CD4-positive, alpha-beta T cell (primary cell): ENCODE results near the gene RINL. TPM values are rescaled to one million over a fixed set of nuclear protein-coding genes. Genes with fewer than 3 reads are reported as not detected.
A peak's percentile ranks its signal among the peaks of the same experiment; 100 is the strongest.
"Not testable (repeated sequence)": the region's sequence is repeated elsewhere in the genome, so short reads cannot be mapped to it uniquely, and the experiment has no call there.

Experiments used
- ATAC-seq: fragments of 200-7000 bp; cut with Tn5 transposase; one replicate; pipeline ENCODE4 v1.10.0; 2022; ENCODE audit warnings: mild to moderate bottlenecking; ENCODE audit not compliant: poor library complexity
- CTCF ChIA-PET: fragments of 350-600 bp; sonication (Branson Sonifier 250); formaldehyde crosslinking; loops from one replicate; lab custom pipeline; 2021; ENCODE audit warnings: antibody characterized with exemption, inconsistent platforms; lab: Charles Lee
- POLR2A ChIA-PET: fragments of 350-600 bp; sonication (Branson Sonifier 250); formaldehyde crosslinking; loops from one replicate; lab custom pipeline; 2021; ENCODE audit warnings: antibody characterized with exemption, inconsistent platforms; lab: Charles Lee
- DNase-seq, 14 experiments: peaks; one replicate each; pipeline ENCODE4 v3.0.0-alpha.2; 2013 to 2020; ENCODE audit warnings: mixed read lengths in 2 of 14
- H3K27ac ChIP-seq, 2 donors: one replicate each; pipeline versions ENCODE4 v1.5.1 to v1.7.0; 2013; ENCODE audit warnings: low read length in 2 of 2, low read depth in 1 of 2, mild to moderate bottlenecking in 1 of 2
- H3K27me3 ChIP-seq, 2 experiments: 1 replicate in 1 of 2; 2 replicates in 1 of 2; pipeline versions ENCODE4 v1.6.1 to v1.7.0; 2013; ENCODE audit warnings: low read length in 2 of 2, control low read depth in 1 of 2, mild to moderate bottlenecking in 1 of 2, moderate library complexity in 1 of 2; ENCODE audit not compliant: insufficient read depth in 2 of 2, control insufficient read depth in 1 of 2
- H3K36me3 ChIP-seq: one replicate; pipeline ENCODE4 v1.6.1; 2013; ENCODE audit warnings: low read length, control low read depth; ENCODE audit not compliant: insufficient read depth
- H3K4me1 ChIP-seq: one replicate; pipeline ENCODE4 v1.6.1; 2013; ENCODE audit warnings: low read length, control low read depth; ENCODE audit not compliant: insufficient read depth
- H3K4me3 ChIP-seq: one replicate; pipeline ENCODE4 v1.5.1; 2013; ENCODE audit warnings: mild to moderate bottlenecking, low read length, moderate library complexity
- H3K9me3 ChIP-seq, 2 experiments: 1 replicate in 1 of 2; 2 replicates in 1 of 2; pipeline versions ENCODE4 v1.6.1 to v1.7.0; 2013; ENCODE audit warnings: low read length in 2 of 2, mild to moderate bottlenecking in 2 of 2, control low read depth in 1 of 2, moderate library complexity in 1 of 2; ENCODE audit not compliant: control insufficient read depth in 1 of 2, insufficient read depth in 1 of 2
- H3K27ac Mint-ChIP-seq: one replicate; pipeline ENCODE4 v1.8.0; 2020; ENCODE audit warnings: mixed read lengths
- H3K27me3 Mint-ChIP-seq: one replicate; pipeline ENCODE4 v1.8.0; 2021; ENCODE audit warnings: mixed read lengths
- H3K36me3 Mint-ChIP-seq: one replicate; pipeline ENCODE4 v1.8.0; 2021; ENCODE audit warnings: low read depth, mixed read lengths
- H3K4me1 Mint-ChIP-seq: one replicate; pipeline ENCODE4 v1.8.0; 2021; ENCODE audit warnings: low read depth, mixed read lengths
- H3K4me3 Mint-ChIP-seq: one replicate; pipeline ENCODE4 v1.8.0; 2020; ENCODE audit warnings: mild to moderate bottlenecking, mixed read lengths
- H3K9me3 Mint-ChIP-seq: one replicate; pipeline ENCODE4 v1.8.0; 2020; ENCODE audit warnings: mixed read lengths
- intact Hi-C, 2 experiments: fragments of 100-400 bp; cut with DNase I in 1 of 2; cut with micrococcal nuclease in 1 of 2; formaldehyde crosslinking; loops; one replicate each; pipeline versions ENCODE4 v1.15.1 to v1.9.0; 2023 to 2025; cut with DNase I, micrococcal nuclease
- total RNA-seq, 174 experiments: library from RNA in 2 of 174; stranded (reverse) in 2 of 174; gene quantifications; one replicate each; pipeline ENCODE4 v1.2.3 and lab custom pipeline; 2021 to 2026
- TF ChIP-seq, protein P1 (sequence below): fragments of 200-600 bp; IDR thresholded peaks from one replicate; pipeline ENCODE4 v1.8.0; 2022; ENCODE audit warnings: antibody characterized with exemption, mild to moderate bottlenecking

The RINL gene
- total RNA-seq, 2 experiments from 2014 or later = 19.5 to 21.3 TPM

DNA sequence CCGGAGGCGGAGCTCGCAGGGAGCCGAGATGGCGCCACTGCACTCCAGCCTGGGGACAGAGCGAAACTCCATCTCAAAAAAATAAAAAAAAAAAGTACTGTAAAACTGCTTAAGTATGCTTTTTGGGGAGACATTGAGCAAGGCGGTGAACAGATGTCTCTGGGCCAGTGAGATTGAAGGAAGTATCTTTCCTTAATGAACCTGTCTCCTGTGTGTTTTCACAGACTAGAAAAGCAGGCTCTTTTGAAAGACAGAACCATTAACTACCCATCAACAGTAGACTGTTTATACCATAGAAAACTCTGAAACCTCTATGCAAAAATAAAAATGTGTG, 45.0 kb downstream of the RINL start:
- Histone ChIP-seq H3K9me3 (no peaks in the 10 kb centered on the region), H3K36me3 (peaks cover 43% of the 10 kb centered on the region), H3K4me3 (no peak overlapping the region), H3K27me3 (no peaks in the 10 kb centered on the region), H3K4me1 (peaks cover 31% of the 10 kb centered on the region), H3K27ac (no peak overlapping the region)
- ChIA-PET CTCF (interaction anchor here (0.6 to 1.7 kb wide), 2 partner anchors 16 to 63 kb away, joined by 3 to 8 read pairs; no protein-coding TSS in a partner anchor), POLR2A (interaction anchor here (1.3 to 3.5 kb wide), 4 partner anchors 9 to 16 kb away, joined by 3 to 61 read pairs (median 20); partner anchors contain the start of gene HNRNPL)
- peaks cover 58% of the 10 kb centered on the region for H3K36me3 Mint-ChIP-seq
- no peaks in the 10 kb centered on the region for H3K27me3 Mint-ChIP-seq
- TF ChIP-seq, protein P1, sequence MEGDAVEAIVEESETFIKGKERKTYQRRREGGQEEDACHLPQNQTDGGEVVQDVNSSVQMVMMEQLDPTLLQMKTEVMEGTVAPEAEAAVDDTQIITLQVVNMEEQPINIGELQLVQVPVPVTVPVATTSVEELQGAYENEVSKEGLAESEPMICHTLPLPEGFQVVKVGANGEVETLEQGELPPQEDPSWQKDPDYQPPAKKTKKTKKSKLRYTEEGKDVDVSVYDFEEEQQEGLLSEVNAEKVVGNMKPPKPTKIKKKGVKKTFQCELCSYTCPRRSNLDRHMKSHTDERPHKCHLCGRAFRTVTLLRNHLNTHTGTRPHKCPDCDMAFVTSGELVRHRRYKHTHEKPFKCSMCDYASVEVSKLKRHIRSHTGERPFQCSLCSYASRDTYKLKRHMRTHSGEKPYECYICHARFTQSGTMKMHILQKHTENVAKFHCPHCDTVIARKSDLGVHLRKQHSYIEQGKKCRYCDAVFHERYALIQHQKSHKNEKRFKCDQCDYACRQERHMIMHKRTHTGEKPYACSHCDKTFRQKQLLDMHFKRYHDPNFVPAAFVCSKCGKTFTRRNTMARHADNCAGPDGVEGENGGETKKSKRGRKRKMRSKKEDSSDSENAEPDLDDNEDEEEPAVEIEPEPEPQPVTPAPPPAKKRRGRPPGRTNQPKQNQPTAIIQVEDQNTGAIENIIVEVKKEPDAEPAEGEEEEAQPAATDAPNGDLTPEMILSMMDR = no peak
- ATAC-seq (no peak), DNase-seq (no peak)
- H3K9me3 Mint-ChIP-seq = no peaks in the 10 kb centered on the region
- no peak overlapping the region for H3K4me3 Mint-ChIP-seq
- intact Hi-C loops = loop anchor here in 1 of 2 experiments (5.0 kb wide), 1 partner anchor 46 kb away; the partner anchor contains the start of gene LGALS7B
- peaks cover 23% of the 10 kb centered on the region for H3K4me1 Mint-ChIP-seq
- H3K27ac Mint-ChIP-seq = no peak overlapping the region

DNA sequence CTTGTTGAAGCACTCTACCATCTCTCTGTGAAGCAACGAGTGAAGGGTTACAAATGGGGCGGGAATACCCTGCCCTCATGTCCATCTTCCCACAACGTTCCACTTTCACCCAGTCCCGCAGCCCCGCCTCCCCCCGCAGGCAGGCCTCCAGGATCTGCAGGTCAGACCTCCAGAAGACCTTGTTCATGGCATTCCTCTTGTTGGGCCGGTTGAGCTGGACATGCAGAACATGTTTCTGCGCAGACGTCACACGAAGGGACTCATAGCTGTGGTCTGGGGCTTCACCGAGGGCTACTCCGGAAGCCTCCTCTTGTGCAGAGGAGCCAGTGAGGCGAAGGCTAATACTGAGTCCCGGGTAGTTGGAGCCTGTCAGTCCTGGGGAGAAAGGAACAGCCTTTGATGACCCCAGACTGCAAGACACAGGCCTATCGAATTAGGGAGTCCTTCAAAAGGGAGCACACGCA, 46.9 kb downstream of the RINL start:
- ATAC-seq (peak; percentile 7), DNase-seq (peak in 3 of 14 experiments; percentile 7 to 61 (median 44))
- intact Hi-C loops = loop anchor here (1.0 to 5.0 kb wide), 6 partner anchors 18 to 68 kb away; partner anchors contain the start of genes HNRNPL (in 1 of the 2), LGALS7B (in 1 of the 2), NFKBIB (in 1 of the 2) and SIRT2 (in 1 of the 2)
- CTCF ChIA-PET = interaction anchor here (0.6 to 2.9 kb wide), 7 partner anchors 11 to 195 kb away, joined by 3 to 15 read pairs (median 5); partner anchors contain the start of genes MRPS12 and SARS2
- peak overlapping the region; percentile 73 for H3K4me3 ChIP-seq
- no peaks in the 10 kb centered on the region for H3K27me3 Mint-ChIP-seq
- POLR2A ChIA-PET = interaction anchor here (0.9 to 3.5 kb wide), 15 partner anchors 10 to 457 kb away, joined by 3 to 61 read pairs (median 11); partner anchors contain the start of genes ACTN4, FAM98C, HNRNPL and MRPS12
- no peaks in the 10 kb centered on the region for H3K9me3 ChIP-seq
- peaks cover 34% of the 10 kb centered on the region for H3K4me1 ChIP-seq
- no peaks in the 10 kb centered on the region for H3K27me3 ChIP-seq
- TF ChIP-seq, protein P1 = no peak
- peaks cover 39% of the 10 kb centered on the region for H3K4me1 Mint-ChIP-seq
- H3K36me3 Mint-ChIP-seq = peaks cover 58% of the 10 kb centered on the region
- H3K4me3 Mint-ChIP-seq = peak overlapping the region; percentile 94
- peaks cover 40% of the 10 kb centered on the region for H3K36me3 ChIP-seq
- H3K27ac ChIP-seq = peak overlapping the region; percentile 69 to 74
- peak overlapping the region; percentile 92 for H3K27ac Mint-ChIP-seq
- H3K9me3 Mint-ChIP-seq = no peaks in the 10 kb centered on the region

DNA sequence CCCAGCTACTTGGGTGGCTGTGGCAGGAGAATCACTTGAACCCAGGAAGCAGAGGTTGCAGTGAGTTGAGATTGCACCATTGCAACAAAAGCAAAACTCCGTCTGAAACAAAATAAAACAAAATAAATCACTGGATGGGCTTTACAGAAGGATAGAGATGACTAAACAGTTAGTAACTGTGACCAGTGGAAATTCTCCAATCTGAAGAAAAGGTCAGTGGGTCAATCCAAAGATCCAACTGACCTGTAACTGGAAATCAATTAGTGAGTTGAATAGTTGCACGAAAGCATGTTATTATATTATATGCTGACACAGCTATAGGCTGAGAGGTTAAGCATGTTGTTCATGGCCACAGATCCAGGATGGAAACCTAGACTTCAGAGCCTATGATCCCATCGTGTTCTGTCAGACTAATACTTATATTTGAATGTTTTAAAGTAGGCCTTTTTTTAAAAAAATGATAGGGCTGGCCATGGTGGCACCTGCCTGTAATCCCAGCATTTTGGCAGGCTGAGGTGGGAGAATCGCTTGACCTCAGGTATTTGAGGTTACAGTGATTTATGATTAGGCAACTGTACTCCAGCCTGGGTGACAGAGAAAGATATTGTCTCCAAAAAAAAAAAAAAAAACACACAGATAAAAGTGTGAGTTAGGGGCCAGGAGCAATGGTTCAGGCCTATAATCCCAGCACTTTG, 47.9 kb downstream of the RINL start:
- H3K4me1 ChIP-seq = peaks cover 34% of the 10 kb centered on the region
- Mint-ChIP-seq H3K9me3 (no peaks in the 10 kb centered on the region), H3K27me3 (no peaks in the 10 kb centered on the region), H3K4me1 (peaks cover 46% of the 10 kb centered on the region), H3K27ac (peak overlapping the region; percentile 92), H3K36me3 (peaks cover 56% of the 10 kb centered on the region), H3K4me3 (peak overlapping the region; percentile 94)
- H3K9me3 ChIP-seq = no peaks in the 10 kb centered on the region
- H3K27ac ChIP-seq = no peak overlapping the region
- ChIA-PET CTCF (interaction anchor here (2.9 kb wide), 1 partner anchor 40 kb away, joined by 15 read pairs; no protein-coding TSS in a partner anchor), POLR2A (interaction anchor here (3.5 kb wide), 1 partner anchor 19 kb away, joined by 61 read pairs; the partner anchor contains the start of gene HNRNPL)
- TF ChIP-seq, protein P1 = no peak
- no peaks in the 10 kb centered on the region for H3K27me3 ChIP-seq
- ATAC-seq = no peak
- DNase-seq = no peak
- intact Hi-C loops = loop anchor here (2.0 to 5.0 kb wide), 3 partner anchors 39 to 43 kb away; partner anchors contain the start of gene LGALS7B (in 1 of the 2)
- no peak overlapping the region for H3K4me3 ChIP-seq
- H3K36me3 ChIP-seq = peaks cover 36% of the 10 kb centered on the region

DNA sequence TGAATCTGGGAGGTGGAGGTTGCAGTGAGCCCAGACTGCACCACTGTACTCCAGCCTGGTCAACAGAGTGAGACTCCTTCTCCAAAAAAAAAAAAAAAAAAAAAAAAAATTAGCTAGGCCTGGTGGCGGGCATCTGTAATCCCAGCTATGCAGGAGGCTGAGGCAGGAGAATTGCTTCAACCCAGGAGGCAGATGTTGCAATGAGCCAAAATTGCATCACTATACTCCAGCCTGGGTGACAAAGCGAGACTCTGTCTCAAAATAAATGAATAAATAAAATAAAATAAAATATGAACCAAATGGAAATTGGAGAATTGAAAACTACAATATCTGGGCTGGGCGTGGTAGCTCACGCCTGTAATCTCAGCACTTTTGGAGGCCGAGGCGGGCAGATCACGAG, 48.9 kb downstream of the RINL start:
- H3K27ac ChIP-seq, CTCF ChIA-PET, H3K9me3 ChIP-seq, H3K27ac Mint-ChIP-seq, POLR2A ChIA-PET, DNase-seq, ATAC-seq, H3K4me3 ChIP-seq, intact Hi-C loops, H3K9me3 Mint-ChIP-seq, H3K27me3 Mint-ChIP-seq, H3K27me3 ChIP-seq: not testable (repeated sequence)
- Mint-ChIP-seq H3K4me1 (peaks cover 55% of the 10 kb centered on the region), H3K36me3 (peaks cover 66% of the 10 kb centered on the region), H3K4me3 (peak overlapping the region; percentile 45)
- Histone ChIP-seq H3K4me1 (peaks cover 34% of the 10 kb centered on the region), H3K36me3 (peaks cover 39% of the 10 kb centered on the region)
